ENCODE results near the gene PDIA4.
"Not testable (repeated sequence)": the region's sequence is repeated elsewhere in the genome, so short reads cannot be mapped to it uniquely, and the experiment has no call there.

The PDIA4 gene
- total RNA-seq, result 112 to 173 (median 125) reads per million in 4 experiments

DNA sequence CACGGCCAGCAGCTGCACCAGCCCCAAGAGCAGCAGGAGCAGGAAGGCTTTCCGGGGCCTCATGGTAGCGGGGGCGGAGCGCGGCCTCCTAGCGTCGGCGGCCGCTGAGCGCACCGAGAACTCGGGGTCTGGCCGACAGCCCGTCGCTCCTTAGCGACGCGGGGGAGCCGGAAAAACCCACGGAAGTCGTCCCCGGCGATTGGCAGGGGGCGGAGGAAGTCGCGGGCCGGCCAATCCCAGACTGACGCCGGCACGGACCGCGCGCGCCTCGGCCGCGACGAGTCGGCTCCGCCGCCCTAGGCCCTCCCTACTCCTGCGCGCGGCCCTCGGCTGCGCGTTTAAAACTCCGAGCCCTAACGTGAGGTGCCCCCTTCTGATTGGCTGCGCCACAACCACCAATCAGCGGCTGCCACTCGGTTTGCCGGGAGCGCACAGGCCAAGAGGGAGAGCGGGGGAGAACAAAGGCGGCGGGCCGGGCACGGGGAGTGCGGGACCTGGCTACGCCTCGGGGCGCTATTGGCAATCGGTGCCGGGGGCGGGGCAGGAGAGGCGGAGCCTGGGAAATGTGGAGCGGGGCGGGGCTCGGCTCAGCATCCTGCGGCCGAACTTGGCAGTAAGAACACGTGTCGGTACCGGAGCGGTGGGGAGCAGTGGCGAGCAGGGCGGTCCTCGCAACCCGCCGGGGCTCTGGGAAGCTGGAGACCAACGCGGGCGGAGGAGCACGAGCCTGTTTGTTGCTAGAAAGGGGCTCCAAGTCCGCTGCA, at the start of gene PDIA4:
Gene PDIA4, minus strand, starts transcription at position 160 of the 764 bp plus-strand sequence. Its CDS starts 97 bp downstream, at position 63.
- peak; percentile 99 for DNase-seq

DNA sequence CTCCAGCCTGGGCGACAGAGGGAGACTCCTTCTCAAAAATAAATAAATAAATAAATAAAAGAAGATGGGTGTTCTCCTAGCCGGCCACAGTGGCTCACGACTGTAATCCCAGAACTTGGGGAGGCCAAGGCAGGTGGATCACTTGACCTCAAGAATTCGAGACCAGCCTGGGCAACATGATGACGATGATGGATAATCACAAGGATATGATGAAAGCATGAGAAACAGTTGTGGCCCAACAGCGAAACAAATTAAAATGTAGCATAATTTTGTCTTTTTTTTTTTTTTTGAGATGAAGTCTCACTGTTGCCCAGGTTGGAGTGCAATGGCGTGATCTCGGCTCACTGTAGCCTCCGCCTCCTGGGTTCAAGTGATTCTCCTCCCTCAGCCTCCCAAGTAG, 49.3 kb upstream of the PDIA4 start:
- no peak for DNase-seq

DNA sequence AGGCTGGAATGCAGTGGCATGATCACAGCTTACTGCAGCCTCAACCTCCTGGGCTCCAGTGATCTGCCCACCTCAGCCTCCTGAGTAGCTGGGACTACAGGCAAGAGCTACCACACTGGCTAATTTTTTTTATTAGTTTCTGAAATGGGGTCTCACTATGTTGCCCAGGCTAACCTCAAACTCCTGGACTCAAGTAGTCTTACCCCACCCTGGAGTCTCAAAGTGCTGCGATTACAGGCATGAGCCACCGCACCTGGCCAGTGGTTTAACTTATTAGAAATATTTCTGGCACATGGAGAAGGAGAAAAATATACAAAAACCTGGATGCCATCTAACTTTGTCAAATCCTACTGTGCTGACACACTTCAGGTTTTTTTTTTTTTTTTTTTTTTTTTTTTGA, 47.0 kb upstream of the PDIA4 start:
- DNase-seq, result no peak

GRCh38 chr7:149074116-149074885, 46.0 kb upstream of the PDIA4 start:
- no peak for DNase-seq

GRCh38 chr7:149072438-149072775, 44.1 kb upstream of the PDIA4 start:
- DNase-seq, result no peak

GRCh38 chr7:149071641-149072437, 43.5 kb upstream of the PDIA4 start:
- DNase-seq, result peak; percentile 8

DNA sequence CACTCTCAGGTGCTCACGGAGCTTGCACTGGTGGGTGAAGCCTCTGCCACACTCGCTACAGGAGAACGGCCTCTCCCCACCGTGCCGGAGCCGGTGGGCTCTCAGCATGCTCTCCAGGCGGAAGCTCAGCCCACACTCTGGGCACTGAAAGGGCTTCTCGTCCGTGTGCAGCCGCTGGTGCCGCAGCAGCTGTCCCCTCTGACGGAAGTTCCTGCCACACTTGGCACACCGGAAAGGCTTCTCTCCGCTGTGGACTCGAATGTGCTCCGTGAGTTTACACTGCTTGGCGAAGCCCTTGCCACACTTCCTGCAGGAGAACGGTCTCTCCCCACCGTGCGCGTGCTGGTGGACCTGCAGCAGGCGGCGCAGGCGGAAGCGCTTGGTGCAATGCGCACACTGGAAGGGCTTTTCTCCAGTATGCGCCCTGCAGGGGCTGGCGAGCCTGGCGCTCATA, 42.9 kb upstream of the PDIA4 start:
- DNase-seq, result no peak

DNA sequence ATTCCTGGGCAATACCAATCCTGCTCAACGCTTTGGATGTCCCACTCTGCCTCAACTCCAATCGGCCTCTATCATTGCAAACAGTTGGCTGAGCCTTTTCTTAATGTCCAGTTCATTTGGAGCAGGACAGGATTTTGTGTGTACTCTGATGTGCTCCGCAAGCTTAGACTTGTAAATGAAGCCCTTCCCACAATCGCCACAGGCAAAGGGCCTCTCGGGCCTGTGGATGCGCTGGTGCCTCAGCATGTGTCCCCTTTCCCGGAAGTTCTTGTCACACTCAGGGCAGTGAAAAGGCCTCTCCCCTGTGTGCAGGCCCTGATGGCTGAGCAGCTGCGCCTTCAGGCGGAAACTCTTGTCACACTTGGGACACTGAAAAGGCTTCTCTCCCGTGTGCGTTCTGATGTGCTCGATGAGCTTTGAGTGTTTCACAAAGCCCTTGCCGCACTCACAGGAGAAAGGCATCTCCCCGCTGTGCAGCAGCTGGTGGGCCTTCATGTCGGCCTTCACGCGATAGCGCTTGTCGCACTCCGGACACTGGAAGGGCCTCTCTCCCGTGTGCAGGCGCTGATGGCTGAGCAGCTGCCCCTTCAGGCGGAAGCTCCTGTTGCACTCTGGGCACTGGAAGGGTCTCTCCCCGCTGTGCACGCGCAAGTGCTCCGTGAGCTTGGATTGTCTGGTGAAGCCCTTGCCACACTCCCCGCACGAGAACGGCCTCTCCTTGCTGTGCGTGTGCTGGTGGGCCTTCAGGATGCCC, 42.2 kb upstream of the PDIA4 start:
- DNase-seq, result no peak

DNA sequence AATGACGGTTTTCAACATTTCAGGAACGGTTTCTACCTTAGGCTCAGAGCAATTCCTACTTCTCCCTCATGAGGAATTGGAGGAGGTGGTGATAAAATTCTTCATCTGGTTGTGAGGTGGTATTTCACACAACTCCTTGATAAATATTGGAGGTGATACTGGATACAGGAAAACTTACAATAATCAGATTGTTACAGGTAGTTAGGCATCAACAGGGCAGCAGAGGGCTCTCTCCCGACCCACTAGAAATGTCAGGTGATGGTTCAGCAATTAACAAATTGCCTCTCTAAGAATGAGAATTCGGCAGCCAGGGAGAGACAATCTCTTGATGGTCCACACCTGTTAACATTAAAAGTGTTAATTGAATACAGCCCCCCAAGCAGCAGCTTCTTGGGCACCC, 39.6 kb upstream of the PDIA4 start:
- DNase-seq, result no peak

DNA sequence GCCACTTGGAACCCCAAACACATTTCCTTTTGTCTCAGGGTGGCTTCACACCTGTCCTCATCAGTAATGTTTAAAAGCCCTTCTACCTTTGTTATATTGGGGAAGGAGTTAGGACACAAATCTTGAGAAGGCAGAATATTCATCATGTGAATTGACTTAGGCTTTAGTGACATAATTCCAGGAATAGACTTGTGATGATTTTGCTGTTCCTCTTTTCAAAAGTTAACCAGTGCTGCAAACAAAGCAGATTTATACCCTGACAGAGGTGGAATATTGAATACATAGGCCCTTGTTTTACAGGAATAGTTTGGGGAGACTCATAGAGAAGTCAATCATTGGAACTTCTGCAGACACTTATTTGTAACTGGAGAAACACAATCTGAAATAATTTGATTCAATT, 35.2 kb upstream of the PDIA4 start:
- no peak for DNase-seq

GRCh38 chr7:149062217-149062899, 34.1 kb upstream of the PDIA4 start:
- DNase-seq, result not testable (repeated sequence)

DNA sequence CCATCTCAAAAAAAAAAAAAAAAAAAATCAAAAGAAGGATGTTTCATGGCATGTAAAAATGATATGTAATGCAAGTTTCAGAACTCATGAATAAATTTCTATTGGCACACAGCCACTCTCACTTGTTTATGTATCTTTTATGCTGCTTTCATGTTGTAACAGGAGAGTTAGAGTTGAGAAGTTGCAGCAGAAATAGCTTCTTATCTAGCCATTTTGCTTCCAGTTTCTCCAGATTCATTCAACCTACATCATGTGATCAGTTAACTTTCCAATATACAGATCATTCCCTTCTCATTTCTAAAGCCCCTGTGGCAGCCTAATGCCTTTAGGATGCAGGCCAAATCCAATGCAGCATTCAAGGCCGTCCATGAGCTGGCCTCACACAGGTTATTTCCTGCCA, 31.9 kb upstream of the PDIA4 start:
- DNase-seq, result no peak

- no peak for DNase-seq
Observed at GRCh38 chr7:149053885-149054284, 25.6 kb upstream of the PDIA4 start.

- no peak for DNase-seq
Observed at GRCh38 chr7:149053384-149053783, 25.1 kb upstream of the PDIA4 start.

- DNase-seq, result no peak
Observed at GRCh38 chr7:149050941-149051340, 22.6 kb upstream of the PDIA4 start.

DNA sequence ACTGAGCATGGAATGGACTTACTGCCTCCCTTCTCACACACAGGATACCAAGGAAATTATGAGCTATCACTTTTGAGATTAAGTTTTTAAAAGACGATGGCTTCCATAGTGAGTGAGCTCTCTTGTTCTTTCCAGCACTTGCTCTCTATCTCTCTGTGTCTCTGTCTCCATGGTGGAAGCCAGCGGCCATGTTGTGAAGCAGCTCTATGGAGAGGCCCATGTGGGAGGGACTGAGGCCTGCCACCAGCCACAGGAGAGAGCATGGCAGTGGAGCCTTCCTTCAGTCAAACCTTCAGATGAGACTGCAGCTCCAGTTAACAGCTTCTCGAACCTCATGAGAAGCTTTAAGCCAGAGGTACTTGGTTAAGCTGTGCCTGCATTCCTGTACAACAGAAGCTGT, 20.5 kb upstream of the PDIA4 start:
- DNase-seq, result no peak

DNA sequence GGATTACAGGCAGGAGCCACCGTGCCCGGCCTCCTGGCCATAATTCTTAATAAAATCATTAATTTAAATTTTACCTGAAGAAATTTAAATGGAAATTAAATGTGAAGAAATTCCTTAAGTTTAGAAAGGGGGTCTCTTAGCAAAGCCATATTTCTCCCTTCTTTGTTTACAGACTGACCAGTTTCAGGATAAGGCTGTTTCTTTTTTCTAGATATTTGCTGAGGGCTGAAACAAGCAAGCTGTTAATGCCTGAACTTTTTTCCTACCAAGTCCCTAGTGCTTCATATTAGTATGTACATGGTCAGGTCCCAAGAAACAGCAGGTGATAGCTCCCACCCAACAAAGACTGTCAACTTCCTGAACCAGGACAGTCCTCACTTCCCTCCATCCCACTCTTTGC, 18.1 kb upstream of the PDIA4 start:
- no peak for DNase-seq

DNA sequence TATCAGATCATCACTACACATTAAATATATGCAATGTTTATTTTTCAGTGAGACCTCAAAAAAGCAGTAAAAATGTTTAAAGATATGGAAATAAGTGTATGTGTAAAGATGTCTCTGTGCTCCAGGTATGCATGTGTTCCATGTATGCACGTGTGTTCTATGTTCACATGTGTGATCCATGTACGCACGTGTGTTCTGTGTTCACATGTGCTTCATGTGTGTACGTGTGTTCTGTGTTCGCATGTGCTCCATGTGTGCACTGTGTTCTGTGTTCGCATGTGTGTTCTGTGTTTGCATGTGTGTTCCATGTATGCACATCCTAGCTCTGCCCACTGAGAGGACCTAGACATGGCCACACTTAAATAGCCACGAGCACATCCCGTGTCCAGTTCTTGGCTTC, 15.6 kb upstream of the PDIA4 start:
- no peak for DNase-seq

DNA sequence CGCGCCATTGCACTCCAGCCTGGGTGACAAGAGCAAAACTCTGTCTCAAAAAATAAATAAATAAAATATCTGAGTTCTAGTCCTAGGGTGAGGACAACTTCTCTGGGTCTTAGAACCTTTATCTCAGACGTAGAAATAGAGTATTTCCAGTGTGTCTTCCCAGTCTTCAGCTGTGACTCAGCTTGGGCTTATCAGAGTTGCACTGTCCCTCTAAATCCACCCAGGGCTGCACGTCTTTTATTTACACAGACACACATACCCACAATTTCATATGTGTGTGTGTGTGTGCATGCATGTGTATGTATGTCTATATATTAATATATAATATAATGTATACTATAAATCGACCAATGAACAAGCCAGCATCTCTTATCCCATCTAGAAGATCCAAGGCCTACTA, 13.0 kb upstream of the PDIA4 start:
- no peak for DNase-seq

DNA sequence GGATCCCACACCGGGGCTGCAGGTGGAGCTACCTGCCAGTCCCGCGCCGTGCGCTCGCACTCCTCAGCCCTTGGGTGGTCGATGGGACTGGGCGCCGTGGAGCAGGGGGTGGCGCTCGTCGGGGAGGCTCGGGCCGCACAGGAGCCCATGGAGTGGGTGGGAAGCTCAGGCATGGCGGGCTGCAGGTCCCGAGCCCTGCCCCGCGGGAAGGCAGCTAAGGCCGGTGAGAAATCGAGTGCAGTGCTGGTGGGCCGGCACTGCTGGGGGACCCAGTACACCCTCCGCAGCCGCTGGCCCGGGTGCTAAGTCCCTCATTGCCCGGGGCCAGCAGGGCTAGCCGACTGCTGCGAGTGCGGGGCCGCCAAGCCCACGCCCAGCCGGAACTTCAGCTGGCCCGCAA, 10.3 kb upstream of the PDIA4 start:
- DNase-seq, result not testable (repeated sequence)

DNA sequence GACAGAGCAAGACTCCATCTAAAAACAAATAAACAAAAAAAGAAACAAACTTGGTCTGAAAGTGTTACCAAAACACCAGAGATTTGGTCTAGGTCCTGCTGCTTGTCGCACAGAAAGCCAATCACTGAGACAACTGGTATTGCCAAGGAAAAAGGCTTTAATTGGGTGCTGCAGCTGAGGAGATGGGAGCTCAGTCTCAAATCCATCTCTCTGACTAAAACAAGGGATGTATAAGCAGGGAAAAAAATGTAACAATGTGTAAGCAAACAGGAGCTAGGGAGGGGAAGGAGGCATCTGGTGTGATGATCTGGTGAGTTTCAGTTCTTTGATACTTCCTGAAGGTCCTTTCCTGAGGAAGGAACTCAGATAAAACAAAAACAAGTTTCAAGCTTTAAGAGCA, 8.4 kb upstream of the PDIA4 start:
- DNase-seq, result no peak

DNA sequence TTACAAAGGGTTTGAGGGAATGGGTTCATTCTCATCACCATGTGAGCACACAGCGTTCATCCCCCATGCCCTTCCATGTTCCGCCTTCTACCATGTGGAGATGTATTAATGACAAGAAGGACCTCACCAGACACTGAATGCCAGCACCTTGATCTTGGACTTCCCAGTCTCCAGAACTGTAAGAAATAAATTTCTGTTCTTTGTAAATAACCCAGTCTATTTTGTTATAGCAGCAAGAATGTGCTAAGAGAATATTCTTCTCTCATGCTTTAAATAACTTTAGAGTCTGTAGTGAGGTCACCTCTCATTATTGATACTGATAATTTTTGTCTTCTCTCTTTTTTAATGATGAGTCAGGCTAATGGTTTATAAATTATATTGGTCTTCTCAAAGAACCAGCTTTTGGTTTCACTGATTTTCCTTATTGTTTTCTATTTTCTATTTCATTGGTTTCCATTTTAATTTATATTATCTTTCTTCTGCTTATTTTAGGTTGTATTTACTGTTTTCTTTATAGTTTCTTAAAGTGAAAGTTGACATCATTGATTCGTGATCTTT, 3.1 kb upstream of the PDIA4 start:
- no peak for DNase-seq

Data from effector CD8-positive, alpha-beta T cell (primary cell).